K562 (cell line): ENCODE measurements around the gene ALPK1.

ENCODE experiments used
- EHMT2 ChIP-seq: fragments of 450-650 bp; IDR thresholded peaks from 2 replicates; pipeline ENCODE4 v1.6.1; 2018; ENCODE audit warnings: antibody characterized with exemption
- NR4A1 ChIP-seq, 2 experiments: fragments of 250-450 bp in 1 of 2; fragments of 450-650 bp in 1 of 2; sonication (Bioruptor Pico) in 1 of 2; IDR thresholded peaks; 2 replicates each; pipeline versions ENCODE4 v1.4.0 to v1.6.1; 2016 to 2020; ENCODE audit warnings: mild to moderate bottlenecking in 2 of 2, missing compliant biosample characterization in 1 of 2, missing genetic modification characterization in 1 of 2, moderate library complexity in 1 of 2
- TF ChIP-seq, protein P1 (sequence below): conservative IDR thresholded peaks from 2 replicates; pipeline ENCODE4 v1.6.1; 2011; ENCODE audit warnings: low read depth, mild to moderate bottlenecking, low read length; ENCODE audit not compliant: control insufficient read depth

DNA sequence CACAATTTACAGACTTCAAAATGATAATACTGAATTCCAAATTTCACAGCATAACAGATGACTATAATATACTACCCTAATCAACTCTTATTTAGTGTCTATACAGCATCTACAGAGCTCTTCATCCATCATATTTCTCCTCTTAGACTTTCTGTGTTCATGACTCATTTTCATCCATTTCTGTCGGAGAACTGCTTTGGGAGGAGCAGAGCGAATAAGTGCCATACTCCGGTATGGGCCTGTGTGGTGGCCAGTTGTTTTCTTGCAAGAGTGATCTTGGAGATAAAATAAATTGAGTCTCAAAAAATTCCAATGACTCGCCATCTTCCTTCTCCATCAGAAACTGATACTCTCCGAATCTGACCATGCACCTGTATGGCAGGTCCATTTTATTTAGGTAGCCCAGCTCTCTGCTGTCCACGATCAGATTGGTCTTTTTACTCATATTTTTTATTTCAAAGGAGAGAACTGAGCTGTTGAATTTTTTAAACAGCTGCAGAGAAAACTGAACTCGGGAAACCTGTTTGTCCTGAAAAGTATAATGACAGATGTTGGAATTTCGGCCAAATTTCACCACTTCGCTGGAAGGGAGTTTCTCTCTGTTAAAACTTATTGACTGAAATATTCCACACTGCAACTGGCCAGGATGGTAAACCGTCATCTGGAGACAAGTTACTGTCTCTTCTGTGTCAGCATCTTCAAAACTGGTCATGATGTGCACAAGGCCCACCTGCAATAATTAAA is 19.3 kb upstream of the ALPK1 start:
- TF ChIP-seq, protein P1, sequence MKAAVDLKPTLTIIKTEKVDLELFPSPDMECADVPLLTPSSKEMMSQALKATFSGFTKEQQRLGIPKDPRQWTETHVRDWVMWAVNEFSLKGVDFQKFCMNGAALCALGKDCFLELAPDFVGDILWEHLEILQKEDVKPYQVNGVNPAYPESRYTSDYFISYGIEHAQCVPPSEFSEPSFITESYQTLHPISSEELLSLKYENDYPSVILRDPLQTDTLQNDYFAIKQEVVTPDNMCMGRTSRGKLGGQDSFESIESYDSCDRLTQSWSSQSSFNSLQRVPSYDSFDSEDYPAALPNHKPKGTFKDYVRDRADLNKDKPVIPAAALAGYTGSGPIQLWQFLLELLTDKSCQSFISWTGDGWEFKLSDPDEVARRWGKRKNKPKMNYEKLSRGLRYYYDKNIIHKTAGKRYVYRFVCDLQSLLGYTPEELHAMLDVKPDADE, result no peak
- no peak for TF ChIP-seq EHMT2
- no peak for TF ChIP-seq NR4A1 (CRISPR knock-in tag; IDR thresholded peaks at IDR 0.05)
- no peak for TF ChIP-seq NR4A1 (tag; IDR thresholded peaks at IDR 0.05)
